Activated T-cell treated with anti-CD3 and anti-CD28 coated beads for 24 hours (primary cell): ENCODE data around the gene POLR2L.

Experiments used
- DNase-seq: peaks from one replicate; pipeline ENCODE4 v3.0.0-alpha.2; 2020; ENCODE audit warnings: low read depth

POLR2L gene

DNA sequence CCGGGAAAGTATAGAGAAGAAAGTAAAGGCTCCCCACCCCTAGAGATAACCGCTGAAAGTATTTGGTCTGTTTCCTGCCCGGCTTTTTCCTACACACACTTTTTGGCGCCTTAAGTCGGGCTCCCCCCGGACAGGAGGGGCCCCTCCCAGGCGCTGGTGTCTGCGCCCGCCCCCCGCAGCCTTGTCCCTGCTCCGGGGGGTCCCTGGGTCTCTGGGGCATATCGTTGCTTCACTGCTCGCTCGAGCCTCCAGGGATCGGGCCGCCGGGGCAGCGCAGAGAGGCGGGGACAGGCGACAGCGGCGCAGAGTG is 15.5 kb downstream of the POLR2L start:
- no peak for DNase-seq

GRCh38 chr11:826227-826621 is 16.1 kb downstream of the POLR2L start:
- no peak for DNase-seq

DNA sequence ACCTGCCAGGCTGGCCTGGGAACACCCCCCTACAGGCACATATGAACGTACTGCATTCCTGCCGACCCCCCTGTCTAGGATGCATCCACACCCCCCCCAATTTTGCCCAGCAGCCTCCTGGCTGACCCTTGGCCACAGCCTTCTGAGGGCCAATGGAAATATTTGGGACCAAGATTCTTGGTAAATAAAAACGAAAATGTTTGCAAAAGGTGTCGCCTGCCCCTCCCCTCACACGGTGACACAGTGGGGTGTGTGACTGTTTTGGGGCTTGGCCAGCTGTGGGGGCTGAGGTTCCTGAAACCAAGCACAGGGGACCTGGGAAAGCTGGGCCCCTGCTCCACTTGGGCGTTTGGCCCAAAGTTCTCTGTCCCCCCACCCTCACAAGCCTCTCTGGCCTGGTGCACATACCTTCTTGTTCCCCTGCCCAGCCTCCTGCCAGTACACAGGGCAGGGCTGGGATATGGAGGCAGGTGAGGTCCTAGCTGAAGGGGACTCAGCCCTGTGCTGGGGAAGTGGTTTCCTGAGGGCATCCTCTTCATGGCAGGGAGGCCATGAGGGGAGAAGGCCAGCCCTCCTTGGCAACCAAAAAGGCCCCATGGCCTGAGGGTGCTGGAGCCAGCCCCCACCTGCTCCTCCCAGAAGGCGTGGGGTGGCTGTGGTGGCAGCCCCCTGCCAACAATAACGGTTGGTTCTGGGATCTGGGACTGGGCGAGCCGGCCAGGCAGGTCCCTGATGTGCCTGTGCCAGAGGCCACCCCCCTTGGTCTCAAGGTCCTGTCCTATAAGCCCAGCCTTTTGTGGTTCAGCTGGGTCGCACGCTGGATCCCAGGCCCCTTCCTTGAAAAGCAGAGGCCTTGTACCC is 16.7 kb downstream of the POLR2L start:
- DNase-seq, result no peak

DNA sequence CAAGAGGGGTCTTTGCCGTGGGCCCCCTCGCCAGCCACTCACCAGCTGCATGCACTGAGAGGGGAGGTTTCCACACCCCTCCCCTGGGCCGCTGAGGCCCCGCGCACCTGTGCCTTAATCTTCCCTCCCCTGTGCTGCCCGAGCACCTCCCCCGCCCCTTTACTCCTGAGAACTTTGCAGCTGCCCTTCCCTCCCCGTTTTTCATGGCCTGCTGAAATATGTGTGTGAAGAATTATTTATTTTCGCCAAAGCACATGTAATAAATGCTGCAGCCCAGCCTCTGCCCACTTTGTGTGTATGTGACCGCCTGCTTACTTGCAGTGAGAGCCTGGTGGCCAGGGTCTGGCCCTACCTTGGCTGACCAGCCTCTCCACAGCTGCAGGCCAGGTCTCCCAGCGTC is 17.4 kb downstream of the POLR2L start:
- no peak for DNase-seq

- DNase-seq, result no peak
Observed at GRCh38 chr11:824292-824880, 17.9 kb downstream of the POLR2L start.

DNA sequence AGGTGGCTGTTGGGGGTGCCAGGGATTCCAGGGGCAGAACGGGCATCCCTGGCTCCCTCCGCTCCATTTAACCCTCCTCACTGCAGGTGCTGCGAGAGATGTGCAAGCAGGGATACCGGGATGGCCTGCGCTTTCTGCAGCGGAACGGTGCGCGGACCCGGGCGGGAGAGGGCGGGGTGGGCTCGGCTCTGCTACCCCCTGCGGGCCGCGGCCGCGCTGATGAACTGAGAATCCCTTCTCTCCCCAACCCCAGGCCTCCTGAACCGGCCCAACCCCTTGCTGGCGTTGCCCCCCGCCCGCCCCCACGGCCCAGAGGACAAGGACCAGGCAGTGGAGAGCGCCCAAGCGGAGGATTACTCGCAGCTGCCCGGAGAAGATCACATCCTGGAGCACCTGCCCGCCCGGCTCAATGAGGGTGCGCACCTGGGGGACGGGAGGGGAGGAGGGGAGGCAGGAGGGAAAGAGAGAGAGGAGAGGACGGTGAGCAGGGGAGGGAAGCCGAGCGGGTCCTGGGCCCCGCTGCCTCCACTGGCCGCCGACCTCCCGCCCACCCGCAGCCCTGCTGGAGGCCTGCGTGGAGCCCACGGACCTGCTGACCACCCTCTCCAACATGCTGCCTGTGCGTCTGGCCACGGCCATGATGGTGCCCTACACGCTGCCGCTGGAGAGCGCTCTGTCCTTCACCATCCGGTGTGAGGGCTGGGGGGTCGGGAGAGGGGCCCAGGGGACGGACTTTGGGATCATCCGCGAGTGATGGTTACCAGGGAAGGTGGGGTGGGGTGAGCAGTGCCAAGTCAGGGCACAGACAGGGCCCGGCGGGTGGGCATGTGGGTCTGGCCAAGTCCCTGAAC is 18.7 kb downstream of the POLR2L start:
- no peak for DNase-seq

GRCh38 chr11:821512-822371 is 20.6 kb downstream of the POLR2L start:
- DNase-seq, result no peak

DNA sequence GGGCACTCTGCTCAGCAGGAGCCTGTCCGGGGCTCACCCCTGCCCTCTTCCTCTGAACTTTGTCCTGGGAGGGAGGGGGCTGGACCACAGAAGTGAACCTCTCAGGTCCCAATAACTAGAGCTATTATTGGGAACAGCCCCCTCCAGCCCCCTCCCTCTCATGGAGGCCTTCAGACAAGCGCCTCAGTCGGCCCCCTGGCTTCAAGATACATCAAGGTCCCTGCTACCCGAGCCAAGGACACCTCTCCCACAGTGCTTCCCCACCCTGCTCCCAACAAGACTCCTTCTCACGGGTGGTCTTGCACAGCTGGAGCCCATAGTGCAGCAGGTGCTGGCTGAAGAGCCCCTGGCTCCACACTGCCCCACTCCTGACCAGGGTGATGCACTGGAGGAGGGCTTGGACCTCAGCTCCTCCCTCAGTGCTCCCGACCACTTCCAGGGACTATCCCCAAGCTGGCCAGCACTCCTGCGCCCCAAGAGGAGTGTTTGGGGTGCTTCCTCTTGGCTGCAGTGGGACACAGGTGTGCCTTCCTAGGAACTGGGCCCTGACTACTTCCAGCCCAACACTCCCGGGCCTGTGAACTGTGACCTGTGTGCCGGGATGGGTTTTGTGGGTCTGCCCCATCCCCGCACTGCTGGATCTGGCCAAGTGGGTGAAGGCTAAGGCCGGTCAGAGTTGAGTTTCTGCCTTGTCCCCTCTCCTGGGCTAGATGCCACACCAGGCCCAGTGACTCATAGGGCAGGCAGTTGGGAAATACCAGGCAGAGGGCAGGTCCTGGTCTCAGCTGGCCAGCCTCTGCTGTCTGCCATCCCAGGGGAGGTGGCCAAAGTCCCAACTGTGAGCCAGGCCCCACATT is 21.4 kb downstream of the POLR2L start:
- no peak for DNase-seq

DNA sequence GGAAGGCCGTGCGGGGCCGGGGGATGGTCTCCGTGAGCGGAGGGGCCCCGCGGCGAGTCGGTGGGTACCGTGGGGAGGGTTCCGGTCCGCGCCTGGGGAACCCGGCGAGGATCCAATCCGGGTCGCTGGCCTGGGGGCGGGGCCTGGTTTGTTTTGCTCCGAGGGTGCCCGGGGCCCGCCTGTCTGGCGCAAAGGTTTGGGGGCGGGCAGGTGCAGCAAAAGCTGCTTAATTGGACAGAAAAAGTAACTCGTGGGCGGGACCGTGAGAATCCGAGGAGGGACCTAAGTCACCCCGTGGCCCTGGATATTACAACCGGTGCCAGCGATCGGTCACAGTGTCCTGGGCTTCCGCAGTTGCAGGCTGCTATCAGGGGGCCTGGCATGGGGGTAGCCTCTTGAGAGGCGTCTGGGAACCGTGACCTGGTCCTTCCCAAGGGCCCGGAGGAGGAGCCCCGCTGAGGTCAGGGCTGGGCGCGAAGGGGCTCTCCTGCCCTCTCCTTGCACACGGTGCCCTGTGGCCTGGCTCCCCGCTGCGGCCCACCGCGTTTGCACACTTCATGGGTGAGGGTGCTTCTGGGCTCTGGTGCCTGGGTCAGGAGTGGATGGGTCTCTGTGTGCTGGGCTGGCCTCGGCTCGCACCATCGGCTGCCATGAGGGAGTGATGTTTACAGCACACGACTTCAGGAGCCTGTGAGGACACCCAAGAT is 22.2 kb downstream of the POLR2L start:
- peak; percentile 89 for DNase-seq

DNA sequence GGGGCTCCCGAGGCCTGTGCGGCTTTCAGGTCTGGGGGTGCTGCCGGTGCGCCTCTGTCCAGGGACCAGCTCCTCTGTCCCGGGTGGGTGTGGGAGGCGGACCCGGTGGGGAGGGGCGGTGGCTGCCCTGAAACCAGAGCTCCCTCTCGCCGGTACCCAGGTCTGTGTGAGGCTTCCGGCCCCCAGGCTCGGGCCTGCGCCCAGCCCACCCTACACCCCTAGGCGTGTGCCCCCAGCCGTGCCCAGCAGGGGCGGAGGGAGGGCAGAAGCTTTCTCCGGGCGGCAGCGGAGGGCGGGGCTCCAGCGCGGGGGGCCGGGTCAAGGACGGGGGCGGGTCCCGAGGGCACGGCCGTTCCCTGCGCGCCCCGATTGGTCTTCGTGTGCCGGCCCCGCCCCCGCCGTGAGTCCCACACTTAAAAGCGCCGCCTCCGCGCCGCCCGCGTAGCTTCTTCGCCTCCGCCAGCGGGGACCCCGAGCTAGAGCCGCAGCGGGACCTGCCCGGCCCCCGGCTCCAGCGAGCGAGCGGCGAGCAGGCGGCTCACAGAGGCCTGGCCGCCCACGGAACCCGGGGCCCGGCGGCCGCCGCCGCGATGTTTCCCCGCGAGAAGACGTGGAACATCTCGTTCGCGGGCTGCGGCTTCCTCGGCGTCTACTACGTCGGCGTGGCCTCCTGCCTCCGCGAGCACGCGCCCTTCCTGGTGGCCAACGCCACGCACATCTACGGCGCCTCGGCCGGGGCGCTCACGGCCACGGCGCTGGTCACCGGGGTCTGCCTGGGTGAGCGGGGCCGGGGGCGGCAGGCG is 23.0 kb downstream of the POLR2L start:
- DNase-seq, result peak; percentile 88

DNA sequence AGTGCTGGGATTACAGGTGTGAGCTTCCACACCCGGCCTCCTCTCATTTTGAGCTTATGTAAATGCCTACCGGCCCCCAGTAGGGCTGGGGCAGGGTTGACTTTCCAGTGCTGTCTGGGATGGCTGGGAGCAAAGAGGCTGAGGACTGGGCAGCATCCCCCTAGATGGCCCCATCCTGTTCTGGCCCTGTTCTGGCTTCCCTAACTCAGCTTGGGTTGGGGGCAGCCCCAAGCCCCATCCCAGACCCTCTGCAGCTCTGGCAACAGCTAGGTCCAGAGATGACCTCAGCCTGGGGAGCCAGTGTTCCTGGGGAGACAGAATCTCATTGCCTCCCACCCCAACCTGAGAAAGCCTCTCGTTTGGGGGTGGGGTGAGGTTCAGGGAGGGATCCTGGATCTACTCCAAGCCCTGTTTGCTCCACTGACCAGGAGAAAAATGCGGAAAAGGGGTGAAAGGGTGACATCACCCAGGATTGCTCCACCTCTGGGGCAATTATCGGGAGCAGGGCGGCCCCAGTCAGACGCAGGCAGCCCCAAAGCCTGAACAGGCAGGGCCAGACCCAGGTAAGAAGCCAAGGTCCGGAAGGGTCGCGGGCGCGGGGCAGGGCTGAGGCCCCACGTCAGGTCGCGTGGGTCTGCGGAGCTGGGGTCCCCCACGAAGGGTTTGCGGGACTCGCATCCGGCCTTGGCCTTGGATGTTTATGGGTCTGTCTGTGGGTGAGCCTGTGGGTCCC is 23.8 kb downstream of the POLR2L start, which contains the start of gene PNPLA2:
Gene PNPLA2, plus strand, starts transcription at position 519 of the 733 bp plus-strand sequence. CDS start 805 bp downstream, outside the sequence.
- no peak for DNase-seq

GRCh38 chr11:816433-816779 is 25.9 kb downstream of the POLR2L start:
- no peak for DNase-seq

DNA sequence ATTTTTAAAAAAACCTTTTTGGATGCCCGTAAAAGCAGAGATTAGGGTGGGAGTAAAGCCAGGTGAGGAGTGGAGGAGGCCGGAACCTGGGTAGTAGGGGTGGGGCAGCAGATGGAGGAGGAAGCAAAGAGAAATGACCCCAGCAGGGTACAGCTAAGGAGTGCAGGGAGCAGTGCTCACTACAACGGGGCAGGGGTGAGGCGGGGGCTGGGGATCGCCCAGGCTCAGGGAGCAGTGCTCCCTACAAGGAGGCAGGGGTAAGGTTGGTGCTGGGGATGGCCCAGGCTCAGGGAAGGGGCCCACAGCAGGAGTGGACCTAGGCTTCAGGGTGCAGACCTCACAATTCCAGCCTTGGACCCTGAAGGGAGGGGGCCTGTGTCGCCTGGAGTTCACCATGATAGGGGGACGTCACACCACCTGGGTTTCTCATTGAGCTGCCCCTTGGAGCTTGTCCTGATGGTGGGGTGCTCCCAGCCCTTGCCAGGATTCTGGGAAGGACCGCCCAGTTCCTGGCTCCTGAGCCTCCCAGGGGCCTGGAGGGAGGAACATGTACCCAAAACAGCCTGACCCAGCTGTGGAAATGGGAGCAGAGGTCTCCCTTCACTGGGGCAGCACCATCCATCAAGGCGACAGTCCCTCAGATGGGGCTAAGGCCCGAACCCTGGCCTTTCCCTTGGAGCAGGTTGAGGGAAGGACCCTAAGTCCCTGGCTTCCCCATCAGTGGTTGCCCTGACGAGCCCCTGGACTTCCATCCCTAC is 26.5 kb downstream of the POLR2L start:
- DNase-seq, result no peak

DNA sequence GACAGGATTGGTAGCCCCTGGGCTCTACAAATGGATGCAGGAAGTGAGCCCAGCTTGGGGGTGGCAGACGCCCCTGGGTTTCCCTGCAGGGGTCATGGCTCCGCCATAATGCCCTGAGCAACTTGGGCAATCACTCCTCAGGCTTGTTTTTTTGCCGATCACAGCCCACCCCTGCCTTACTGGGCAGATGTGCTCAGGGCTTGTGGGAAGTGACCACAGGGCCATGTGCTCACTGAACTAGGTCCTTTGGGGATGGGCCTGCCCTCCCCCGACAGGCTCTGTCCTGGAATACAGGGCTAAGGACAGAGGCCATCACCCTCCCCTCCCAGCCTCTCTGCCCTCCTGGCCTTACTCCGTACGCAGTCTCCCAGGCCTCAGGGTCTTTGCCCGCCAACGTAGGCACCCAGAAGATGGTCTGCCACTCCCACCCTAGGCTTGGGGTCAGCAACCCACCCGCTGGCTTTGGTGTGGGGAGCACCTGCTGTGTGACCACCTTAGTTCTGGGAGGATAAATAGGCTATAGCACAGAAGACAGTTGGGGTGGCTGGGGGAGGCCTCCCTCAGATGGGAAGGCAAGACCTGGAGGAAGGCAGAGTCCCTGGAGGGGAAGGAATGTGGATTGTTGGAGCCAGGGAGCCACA is 28.8 kb downstream of the POLR2L start:
- DNase-seq, result no peak

- no peak for DNase-seq
Observed at GRCh38 chr11:813072-813455, 29.3 kb downstream of the POLR2L start.

- DNase-seq, result no peak
Observed at GRCh38 chr11:812390-812789, 29.9 kb downstream of the POLR2L start.

DNA sequence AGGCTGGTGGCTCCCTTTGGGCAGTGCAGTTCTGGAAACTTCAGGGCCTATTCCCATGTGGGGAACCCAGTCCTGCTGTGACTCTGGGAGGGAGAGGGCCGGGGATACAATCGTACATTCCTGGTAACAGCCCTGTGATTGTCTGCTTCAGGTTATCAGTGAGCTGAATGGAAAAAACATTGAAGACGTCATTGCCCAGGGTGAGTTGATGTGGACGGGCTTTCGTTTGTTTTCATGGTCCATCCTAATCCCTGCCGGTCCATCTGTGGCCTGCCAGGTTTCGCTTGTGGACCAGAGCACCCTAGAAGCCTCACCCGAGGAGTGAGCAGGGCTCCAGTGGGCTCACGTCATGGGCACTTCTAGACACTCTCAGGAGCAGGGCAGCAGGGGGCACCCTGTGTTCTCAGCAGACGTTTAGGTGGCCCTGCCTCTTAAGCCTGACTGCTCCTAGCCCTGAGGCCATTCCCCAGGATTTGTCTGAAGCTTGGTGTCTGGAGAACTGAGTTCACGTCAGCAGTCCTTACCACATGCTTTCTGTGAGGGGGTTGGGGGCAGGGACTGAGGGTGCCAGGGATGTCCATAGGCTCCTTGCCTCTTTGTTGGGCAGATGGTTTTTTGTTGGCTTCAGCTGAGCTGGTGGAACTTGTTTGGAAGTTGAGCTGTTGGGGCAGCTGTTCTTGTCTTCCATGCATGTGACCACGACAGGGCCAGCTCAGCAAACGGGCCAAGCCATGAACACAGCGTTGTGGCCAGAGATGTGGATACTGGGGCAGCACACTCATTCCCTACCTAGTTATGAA is 30.7 kb downstream of the POLR2L start:
- DNase-seq, result no peak
